Stimulated activated CD4-positive, alpha-beta T cell treated with anti-CD3 and anti-CD28 coated beads, TNF-alpha, amount 100 ng/mL, for 48 hours (primary cell): ENCODE measurements around the gene RAB1B.

ENCODE experiments used
- DNase-seq, 3 donors: peaks; one replicate each; pipeline ENCODE4 v3.0.0-alpha.2; 2020; ENCODE audit warnings: low read depth in 3 of 3

The RAB1B gene

DNA sequence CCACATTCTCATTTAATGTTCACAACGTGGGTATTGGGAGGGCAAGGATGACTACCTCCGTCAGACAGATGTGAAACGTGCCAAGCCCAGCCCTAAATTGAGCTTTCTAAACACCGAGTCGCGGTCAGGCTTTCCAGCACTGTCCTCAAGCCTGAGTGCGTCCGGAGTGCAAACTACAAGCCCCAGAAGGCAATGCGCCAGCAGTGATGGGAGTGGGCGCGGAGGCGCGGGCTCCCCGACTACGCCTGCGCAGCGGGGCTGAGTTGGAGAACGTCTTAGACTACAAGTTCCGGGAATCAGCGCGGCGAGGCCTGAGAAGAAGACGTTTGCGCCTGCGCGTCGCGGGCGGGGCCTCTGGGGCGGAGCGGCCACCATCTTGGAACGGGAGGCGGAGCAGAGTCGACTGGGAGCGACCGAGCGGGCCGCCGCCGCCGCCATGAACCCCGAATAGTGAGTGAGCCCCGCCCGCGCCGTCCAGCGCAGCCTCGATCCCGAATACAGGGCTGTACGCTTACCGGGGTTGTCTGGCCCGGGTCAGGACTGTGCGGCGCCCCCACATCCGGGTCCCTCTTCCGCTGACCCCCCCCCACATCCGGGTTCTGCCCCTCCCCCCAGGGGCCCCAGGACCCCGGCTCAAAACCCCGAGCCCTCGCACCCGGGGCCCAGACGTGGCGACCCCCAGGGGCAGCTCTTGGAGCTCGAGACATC, at the start of gene RAB1B:
TSS of gene RAB1B (plus strand) at position 396 of the 708 bp plus-strand sequence. CDS start at position 437, 41 bp downstream.
- peak; percentile 99 to 100 (median 99) for DNase-seq

DNA sequence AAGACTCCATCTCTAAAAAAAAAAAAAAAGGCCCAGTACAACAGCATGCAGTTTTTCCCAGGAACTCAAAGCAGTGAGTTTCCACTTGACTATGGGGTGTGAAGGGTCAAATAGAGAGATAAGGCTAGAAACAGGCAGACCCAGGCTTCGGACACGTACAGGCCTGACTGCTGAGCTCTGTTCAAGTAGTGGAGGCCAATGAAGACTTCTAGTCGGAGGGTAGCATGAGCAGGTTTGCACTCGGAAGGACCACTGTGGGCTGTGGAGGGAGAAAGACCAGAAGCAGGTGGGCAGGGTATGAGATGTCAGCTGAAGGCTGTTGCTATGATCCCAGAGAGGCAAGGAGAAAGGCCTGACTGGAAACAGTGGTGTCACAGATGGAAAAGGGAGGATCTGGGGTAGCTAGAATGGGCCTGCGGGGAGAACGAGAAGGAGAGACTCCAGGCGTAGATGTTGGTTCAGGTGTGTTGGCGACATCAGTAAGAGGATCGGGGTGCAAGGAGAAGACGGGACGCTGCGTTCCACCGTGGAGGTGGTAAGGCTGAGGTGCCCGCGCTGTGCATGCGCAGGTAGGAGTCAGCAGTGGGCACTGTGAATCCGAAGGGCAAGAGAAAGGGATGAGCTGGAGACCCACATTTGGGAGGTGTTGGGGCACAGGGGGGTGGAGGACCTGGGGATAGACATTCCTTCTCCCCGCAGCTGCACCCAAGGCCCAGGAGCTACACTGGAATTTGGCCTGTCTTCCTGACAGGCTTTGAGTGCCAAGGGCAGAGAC, 49.4 kb upstream of the RAB1B start:
- no peak for DNase-seq

DNA sequence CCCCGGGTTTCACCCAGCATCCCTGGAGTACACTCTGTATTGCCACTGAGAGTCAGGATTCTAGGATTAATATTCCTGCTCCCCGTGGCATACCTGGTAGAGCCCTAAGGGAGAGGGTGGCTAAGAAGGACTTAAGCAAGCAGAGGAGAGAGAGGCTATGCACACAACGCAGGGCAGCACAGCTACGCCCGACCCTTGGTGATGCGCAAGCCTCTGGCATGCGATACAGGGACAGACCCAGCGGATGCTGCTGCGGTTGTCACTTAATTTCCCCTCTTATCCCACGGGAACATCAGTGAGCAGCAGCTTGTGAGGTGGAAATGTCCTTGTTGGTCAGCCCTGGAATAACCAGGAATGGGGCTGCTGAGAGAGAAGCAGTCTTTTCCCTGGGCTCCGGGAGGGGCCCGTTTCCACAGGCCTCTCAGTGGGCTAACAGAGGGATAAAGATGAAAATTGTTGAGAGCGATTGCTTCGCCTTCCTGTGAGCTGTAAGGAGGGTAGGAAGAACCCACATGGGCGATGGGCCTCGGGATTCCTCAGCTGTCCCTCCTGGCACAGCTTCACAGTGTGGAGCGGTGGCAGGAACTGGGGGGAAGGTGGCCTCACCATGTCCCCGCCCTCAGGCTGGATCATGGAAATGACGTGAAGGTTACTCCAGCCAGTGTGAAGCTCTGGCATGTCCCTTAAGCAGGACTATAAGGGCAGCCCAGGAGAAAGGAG, 48.4 kb upstream of the RAB1B start:
- DNase-seq = no peak

DNA sequence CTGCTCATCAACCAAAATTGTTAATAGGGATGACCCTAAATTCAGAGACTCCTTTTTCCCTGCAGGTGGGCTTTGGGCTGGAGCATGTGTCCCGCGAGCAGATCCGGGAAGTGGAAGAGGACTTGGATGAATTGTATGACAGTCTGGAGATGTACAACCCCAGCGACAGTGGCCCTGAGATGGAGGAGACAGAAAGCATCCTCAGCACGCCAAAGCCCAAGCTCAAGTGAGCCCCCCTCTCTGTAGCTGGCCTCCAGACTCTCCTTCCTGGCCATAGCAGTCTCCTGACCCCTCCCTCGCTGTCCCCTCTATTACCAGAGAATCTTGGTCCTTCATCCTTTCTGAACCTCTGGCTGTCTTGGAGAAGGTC, 47.9 kb upstream of the RAB1B start:
- no peak for DNase-seq

DNA sequence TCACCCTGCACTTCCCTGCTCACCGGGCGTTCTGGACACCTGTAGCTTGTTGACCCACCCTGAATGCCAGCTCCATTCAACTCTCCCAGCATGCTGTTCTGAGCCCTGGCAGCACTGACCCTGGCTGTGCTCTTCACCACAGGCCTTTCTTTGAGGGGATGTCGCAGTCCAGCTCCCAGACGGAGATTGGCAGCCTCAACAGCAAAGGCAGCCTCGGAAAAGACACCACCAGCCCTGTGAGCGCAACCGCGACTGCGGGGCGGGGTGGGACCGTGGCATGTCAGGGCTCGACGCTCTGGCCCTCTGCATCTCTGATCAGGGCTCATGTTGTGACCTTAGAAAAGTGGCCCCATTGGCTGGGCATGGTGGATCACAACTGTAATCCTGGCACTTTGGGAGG, 47.4 kb upstream of the RAB1B start:
- no peak for DNase-seq

DNA sequence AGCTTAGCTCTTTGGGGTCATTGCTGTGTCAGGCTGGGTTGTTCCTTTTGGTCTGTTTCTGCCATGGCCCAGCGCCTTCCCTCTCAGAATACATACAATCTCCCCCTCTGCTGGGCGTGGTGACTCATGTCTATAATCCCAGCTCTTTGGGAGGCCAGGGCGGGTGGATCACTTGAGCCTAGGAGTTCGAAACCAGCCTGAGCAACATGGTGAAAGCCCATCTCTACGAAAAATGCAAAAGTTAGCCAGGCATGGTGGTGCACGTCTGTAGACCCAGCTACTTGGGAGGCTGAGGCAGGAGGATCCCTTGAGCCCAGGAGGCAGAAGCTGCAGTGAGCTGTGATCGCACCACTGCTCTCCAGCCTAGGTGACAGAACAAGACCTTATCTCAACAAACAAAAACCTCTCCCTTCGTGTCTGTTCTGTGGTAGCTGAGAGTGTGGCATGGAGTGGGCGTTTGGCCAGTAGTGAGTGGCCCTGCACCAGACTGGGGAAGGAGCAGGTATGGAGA, 46.7 kb upstream of the RAB1B start:
- DNase-seq = peak in 1 of 3 donors; percentile 5

DNA sequence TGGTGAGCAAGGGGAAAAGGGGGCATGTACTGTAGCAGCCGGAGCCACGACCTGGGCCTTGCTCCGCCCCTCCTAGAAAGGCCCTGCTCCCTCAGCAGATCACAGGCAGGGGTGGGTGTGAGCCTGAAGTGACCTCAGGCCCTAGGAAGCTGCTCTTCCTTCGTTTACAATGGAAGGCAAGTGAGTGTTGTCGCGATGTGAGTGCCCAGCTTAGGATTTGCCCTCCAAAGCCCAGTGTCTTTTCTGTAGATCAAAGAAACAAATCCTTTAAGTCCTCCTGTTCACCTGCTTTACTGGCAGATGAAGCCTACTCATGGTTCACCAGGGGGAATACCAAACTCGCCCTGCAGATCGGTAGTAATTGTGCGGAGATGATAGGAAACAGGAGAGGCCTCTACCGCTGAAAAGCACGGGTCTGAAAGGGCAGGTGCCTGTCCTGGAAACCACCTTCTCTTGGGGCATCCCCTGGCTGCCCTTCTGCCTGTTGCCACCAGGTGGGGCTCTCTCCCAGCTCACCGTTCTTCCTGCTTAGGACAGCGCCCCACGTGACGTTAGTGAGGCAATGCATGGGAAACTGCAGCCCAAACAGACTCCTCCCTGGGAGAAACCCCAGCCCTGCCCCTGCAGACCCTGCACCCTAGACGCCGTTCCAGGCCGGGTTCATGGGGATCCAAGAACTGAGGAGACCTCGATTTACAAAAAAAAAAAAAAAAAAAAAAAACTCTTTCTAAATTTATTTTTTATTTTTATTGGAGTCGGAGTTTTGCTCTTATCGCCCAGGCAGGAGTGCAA, 45.9 kb upstream of the RAB1B start:
- peak; percentile 86 to 90 (median 90) for DNase-seq

DNA sequence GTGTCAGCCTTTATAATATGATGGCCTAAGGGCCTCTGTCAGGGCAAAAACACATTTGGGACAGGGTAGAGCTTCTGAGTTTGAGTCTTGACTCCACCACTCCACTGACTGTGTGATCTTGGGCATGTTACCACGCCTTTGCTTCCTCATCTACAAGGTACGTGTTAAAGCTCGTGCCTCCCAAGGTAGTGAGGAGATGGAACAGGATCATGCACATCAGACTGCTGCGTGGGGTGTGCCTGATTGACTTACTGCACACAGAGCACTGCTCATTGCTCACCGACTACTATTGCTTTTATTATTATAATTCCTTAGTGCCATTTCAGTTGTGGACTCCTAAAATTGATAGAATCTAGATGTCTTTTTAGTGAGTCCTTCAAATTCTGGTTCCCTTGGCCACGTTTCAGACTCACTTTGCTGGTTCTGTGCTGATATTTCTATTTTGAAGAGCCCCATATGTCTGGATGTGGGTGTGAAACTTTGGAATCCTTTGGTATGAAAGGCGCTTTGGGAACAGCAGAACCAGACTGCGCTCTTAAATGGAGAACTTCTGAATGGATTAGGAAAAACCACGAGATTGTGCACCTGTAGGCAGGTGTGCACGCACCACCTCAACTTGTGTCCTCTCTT, 44.1 kb upstream of the RAB1B start:
- no peak for DNase-seq

DNA sequence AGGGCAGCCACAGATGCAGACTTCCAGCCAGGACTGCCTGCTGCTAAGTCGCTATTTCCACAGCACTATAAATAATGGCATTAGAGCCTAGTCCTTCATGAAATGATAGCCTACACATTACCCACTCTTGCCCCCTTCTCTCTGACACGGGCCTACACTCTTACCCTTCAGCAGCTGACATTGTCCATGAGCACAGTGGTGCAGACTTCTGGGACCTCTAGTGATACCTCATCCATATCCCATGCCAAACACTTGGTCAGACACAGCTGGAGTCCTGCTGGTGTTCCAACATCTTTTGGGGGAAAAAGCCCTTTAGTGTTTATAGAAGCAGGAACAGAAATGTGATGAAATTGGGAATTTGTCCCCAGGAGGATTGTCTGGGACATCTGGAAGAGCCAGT, 43.4 kb upstream of the RAB1B start:
- DNase-seq = no peak

DNA sequence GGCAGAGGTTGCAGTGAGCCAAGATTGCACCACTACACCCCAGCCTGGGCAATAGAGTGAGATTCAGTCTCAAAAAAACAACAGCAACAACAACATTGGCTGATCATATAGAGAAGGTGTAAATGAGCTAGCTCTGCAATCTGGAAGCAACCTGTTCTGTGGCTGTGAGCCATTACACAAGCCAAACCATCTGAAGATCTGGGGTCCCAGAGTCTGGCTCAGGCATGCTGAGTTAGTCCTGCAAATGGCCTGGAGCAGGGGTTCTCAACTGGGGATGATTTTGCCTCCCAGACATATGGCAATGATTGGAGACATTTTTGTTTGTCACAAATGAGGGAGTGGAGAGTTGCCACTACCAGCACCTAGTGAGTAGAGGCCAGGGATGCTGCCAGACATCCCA, 42.3 kb upstream of the RAB1B start:
- no peak for DNase-seq

DNA sequence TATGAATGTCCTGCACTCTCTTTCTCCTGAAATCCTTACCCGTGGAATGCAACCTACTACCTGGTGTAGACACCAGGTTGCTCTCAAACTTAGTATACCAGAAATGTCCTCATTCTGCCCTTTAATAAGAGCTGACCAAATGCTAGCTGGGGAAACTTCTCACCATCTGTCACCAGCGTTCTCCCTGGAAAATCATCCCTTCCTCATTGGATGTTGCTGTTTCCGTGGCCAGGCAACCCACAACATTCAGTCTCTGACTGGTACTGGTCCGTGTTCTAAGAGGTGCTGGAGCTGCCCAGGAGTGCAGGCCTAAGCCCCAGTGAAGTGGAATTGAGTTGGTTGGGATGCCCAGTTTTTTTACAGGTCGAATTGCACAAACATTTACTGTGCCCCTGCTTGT, 40.7 kb upstream of the RAB1B start:
- no peak for DNase-seq

DNA sequence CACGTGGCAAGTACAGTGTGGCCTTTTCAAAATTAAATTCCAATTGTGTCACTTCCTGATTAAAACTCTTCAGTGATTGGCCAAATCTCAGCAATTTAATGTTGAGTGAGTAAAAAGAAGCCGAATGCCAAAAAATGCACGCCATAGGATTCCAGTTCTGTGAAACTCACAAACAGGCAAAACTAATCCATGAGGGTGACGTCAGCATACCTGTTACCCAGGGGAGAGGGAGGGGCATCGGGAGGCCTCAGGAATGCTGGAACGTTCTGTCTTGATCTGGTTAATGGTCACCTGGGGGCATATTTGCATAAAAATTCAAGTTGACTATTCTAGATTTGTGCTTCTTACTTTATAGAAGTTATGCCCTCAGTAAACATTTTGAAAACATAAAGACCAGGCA, 39.9 kb upstream of the RAB1B start:
- no peak for DNase-seq

DNA sequence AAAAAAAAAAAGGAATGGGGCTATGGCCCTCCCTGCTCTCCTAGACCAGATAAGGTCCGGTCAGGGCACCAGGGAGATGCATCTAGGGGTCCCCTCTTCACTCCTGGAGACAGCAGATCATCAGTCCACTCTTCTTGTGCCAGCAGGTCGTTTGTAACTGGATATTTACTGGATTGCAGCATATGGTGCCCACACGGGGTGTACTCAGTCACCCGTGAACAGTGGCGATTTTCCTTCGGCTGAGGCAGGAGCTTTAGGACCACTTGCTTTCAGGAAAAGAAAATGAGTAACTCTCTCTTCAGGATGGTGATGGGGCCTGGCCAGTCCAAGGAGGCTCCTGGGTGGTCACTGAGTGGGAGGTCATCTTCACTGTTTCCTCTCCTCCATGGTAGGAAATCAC, 38.3 kb upstream of the RAB1B start:
- DNase-seq = no peak

DNA sequence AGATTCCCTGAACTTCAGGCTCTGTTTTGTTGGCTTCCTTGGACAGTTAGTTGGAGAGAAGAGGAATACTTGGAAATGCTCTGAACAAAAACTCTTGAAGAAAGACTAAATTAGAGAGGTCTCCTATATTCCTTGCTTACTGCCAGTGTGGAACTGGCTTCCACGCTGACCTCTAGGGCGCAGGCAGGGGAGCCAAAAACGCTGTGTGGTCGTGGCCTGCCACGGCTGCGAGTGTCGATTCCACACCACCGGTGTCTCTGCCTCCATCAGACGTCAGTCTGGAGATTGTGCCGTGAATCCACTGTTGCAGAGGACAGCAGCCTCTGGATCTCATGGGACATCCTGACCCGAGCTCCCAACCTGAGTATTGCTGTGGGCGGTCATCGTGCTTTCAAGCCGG, 37.5 kb upstream of the RAB1B start:
- no peak for DNase-seq

DNA sequence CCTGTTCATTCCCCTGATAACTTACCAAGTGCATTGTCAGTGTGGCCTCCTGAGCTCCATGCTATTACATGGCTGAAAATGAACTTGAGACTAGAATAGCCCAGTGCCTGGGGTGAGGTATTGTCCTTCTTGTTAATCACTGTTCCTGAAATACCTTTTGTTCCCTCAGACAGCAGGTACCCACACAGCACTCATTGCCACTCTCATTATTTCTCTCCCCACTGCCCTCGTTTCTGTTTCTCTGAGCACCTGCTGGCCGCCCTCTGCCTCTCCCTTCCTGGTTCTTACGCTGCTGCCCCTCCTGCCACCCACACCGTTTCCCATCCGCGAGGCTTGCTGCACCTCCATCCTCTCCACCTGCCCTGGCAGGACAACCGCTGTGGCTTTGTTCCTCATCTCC, 36.9 kb upstream of the RAB1B start:
- DNase-seq = no peak

DNA sequence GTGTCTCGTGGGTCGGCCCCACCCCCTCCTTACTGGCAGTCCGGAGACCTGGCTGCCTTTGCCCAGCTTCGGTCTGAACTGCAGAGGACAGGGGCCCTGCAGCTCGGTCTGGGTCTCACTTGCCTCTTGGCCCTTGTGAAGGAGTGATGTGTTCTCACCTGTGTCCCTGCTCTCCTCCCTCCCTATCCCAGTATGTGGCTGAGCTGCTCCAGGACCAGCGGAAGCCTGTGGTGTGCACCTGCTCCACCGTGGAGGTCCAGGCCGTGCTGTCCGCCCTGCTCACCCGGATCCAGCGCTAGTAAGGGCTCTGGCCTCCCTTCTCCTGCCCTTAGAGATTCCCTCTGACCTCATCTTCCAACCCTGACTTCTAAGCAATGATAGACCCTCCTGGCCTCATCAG, 35.7 kb upstream of the RAB1B start:
- no peak for DNase-seq

DNA sequence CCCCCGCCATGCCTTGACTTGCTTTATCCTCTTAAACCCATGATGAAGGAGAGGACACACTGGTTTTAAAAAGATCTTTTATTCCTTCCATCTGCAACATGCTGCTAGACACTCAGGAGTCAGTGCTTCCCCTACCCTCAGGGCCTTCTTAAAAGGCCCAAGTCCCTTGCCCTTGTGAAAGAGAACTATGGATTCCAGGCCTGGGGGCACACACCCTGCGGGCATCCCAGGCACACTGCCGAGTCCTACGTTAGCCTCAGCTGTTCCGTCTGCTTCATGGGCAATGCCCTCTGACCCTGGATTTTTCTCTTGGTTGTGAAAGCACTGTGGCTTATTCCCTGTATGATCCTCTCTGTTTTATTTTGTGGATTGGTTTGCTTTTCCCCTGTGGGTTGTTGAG, 35.1 kb upstream of the RAB1B start:
- DNase-seq = no peak

DNA sequence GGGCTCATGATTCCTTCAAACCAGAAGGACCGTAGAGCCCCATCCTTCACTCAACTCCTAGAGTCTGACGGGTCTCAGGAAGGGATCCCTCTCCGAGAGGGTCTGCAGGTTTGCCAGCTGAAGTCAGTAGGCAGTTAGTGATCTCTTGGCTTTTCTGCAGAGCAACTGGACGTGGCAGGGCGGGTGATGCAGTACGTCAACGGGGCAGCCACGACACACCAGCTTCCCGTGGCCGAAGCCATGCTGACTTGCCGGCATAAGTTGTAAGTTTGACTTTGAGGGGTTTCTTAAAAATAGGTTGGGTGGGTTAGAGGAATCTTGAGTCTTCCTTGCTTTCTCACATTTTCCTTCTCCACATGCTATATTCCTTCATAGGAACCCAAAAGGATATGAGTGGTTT, 33.3 kb upstream of the RAB1B start:
- no peak for DNase-seq

DNA sequence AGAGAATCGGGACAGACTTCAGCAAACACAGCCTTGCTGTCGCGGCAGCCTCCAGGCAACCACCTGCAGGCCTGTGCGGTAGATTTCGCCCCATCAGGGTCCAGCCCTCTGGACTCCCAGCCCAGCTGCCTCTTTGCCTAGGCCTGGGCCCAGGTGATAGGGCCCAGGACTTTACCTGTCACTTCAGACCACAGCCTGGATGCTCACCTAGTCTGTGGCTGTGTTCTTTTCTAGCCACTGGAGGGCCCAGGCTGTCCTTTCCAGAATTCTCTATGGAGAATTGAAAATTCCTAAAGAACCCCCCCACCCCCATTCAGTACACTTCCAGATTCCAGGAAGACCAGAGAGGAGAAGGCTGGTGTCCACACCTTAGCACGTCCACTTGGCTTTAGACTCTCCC, 30.6 kb upstream of the RAB1B start:
- no peak for DNase-seq

DNA sequence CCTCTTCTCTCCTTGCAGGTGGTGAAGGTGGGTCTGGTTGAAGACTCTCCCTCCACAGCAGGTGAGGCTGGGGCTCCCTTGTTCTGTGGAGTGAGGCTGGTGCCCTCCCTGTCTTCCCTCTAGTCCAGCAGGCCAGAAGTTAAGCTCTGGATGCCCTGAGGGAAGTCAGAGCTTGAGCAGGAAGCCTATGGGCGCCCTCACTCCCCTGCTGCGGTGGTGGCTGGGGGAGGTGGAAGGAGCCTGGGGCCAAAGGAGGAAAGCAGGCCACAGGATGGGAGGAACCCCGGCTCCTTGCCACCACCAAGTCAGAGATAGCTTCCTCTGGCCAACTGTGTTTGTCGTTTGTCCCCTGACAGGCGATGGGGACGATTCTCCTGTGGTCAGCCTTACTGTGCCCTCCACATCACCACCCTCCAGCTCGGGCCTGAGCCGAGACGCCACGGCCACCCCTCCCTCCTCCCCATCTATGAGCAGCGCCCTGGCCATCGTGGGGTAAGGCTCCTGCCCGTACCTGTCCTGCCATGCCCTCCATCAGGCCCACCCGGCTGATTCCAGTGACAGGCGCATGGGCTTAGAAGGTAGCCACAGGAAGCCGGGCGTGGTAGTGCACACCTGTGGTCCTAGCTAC, 29.5 kb upstream of the RAB1B start:
- no peak for DNase-seq

DNA sequence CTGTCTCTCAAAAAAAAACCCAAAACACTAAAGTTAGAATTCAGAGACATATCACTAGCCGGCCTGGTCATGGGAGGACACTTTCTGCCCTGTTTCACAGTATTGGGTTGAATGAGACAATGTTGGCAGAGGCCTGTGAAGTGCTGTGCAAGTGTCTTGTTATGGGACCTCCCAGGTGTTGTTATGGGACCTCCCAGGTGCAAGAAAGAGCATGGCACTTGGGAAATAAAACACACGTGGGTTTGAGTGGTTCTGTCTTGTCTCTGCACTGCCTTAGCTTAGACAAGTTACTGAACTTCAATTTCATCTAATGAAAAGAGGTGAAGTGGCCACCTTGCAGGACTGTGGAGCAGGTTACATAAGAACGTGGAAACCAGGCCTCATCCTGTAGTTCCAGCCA, 28.9 kb upstream of the RAB1B start:
- DNase-seq = no peak
